Measurements from ENCODE around the gene ICAM2. TPM values are rescaled to one million over a fixed set of nuclear protein-coding genes. Genes with fewer than 3 reads are reported as not detected.

ICAM2 gene
- total and polyA plus RNA-seq, 7 donors = 6.0 to 59.5 (median 28.5) TPM

DNA sequence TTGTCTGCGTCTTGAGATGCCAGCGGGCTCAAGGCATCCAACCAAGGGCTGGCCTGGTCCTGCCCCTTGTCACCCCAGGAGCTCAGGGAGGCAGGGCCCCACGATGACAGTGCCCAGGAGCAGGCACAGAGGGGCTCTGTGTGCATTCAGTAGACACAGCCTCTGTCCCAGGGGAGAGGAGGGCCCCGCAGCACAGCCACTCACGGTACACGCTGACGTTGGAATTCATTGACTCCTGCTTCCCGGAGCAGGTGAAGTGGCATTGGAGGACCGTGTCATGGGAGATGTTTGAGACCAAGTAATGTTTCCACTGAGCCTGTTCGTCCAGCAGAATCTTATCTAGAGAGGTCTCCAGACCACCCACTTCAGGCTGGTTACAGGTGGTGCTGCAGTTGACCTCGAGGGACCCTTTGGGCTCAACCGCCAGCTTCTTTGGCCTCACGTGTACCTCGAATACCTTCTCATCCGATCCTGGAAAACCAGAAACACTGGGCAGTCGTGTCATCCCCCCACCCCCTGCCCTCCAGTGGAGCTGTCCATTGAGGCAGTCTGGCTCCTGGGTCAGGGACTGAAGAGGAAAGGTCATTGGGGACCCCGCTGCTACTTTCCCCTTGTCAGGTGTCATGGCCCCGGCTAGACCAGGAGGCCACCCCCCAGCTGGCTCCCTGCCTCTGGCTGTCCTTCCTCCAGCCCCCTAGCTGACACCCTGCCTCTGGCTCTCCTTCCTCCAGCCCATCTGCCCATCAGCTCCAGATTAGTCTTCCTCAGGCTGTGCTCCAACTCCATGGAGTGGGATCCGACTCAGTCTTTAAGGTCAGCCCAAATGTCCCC is 15.3 kb downstream of the ICAM2 start:
- H3K36me3 ChIP-seq = no peaks in the 10 kb centered on the region
- intact Hi-C loops (cut with DNase I) = no loop called here
- no peak for TF ChIP-seq POLR2A (IDR thresholded peaks at IDR 0.05)
- TF ChIP-seq EP300 (IDR thresholded peaks at IDR 0.05) = no peak
- no peak for TF ChIP-seq POLR2AphosphoS5 (IDR thresholded peaks at IDR 0.05)
- TF ChIP-seq, protein P1, sequence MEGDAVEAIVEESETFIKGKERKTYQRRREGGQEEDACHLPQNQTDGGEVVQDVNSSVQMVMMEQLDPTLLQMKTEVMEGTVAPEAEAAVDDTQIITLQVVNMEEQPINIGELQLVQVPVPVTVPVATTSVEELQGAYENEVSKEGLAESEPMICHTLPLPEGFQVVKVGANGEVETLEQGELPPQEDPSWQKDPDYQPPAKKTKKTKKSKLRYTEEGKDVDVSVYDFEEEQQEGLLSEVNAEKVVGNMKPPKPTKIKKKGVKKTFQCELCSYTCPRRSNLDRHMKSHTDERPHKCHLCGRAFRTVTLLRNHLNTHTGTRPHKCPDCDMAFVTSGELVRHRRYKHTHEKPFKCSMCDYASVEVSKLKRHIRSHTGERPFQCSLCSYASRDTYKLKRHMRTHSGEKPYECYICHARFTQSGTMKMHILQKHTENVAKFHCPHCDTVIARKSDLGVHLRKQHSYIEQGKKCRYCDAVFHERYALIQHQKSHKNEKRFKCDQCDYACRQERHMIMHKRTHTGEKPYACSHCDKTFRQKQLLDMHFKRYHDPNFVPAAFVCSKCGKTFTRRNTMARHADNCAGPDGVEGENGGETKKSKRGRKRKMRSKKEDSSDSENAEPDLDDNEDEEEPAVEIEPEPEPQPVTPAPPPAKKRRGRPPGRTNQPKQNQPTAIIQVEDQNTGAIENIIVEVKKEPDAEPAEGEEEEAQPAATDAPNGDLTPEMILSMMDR (IDR thresholded peaks at IDR 0.05) = no peak
- peaks cover 0 to 5% (median 0%) of the 10 kb centered on the region in 4 donors for H3K4me1 ChIP-seq
- H3K27me3 ChIP-seq = peaks cover 0 to 3% (median 0%) of the 10 kb centered on the region in 3 donors
- H3K9me3 ChIP-seq = no peaks in the 10 kb centered on the region
- H3K4me3 ChIP-seq = no peak overlapping the region
- H3K27ac ChIP-seq = peak overlapping the region in 2 of 4 donors; percentile 10 to 57
- 84 to 85% methylated on average over 19 of the region's 19 CpGs for WGBS, 2 donors
- DNase-seq = peak; percentile 59

DNA sequence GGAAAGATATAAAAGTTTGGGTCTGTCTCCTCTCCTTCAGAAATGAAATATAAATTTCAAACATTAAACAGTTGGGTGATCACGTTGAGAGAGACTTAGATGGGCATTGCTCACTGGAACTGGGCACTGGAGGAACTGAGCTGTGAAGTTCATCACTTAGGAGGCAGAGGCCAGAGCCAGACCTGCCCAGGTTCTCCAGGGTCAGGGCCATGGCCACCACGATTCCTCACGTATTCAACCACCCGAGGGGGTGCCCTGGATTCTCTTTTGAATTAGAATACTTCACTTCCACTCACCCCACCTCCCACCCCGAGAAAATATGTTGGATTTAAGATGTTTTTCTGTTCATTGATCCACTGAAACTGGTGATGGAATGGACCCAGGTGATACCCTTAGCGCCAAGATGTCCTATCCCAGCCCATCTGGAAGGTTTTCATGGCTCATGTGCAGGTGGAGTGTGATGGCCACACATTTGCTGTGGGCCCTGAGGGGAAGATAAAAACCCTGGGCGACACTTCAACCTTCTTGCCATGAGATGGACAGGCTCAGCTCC is 16.1 kb downstream of the ICAM2 start:
- WGBS, 2 donors = 93% methylated on average over 7 of the region's 7 CpGs
- Histone ChIP-seq H3K4me3 (no peak overlapping the region), H3K4me1 (peaks cover 0 to 5% (median 0%) of the 10 kb centered on the region in 4 donors), H3K27ac (no peak overlapping the region), H3K36me3 (no peaks in the 10 kb centered on the region), H3K9me3 (no peaks in the 10 kb centered on the region), H3K27me3 (peaks cover 2 to 12% (median 8%) of the 10 kb centered on the region in 3 donors)
- TF ChIP-seq, protein P1 (IDR thresholded peaks at IDR 0.05) = no peak
- TF ChIP-seq POLR2AphosphoS5 (IDR thresholded peaks at IDR 0.05) = no peak
- no peak for TF ChIP-seq POLR2A (IDR thresholded peaks at IDR 0.05)
- no peak for TF ChIP-seq EP300 (IDR thresholded peaks at IDR 0.05)
- intact Hi-C loops (cut with DNase I) = no loop called here
- peak; percentile 37 for DNase-seq

DNA sequence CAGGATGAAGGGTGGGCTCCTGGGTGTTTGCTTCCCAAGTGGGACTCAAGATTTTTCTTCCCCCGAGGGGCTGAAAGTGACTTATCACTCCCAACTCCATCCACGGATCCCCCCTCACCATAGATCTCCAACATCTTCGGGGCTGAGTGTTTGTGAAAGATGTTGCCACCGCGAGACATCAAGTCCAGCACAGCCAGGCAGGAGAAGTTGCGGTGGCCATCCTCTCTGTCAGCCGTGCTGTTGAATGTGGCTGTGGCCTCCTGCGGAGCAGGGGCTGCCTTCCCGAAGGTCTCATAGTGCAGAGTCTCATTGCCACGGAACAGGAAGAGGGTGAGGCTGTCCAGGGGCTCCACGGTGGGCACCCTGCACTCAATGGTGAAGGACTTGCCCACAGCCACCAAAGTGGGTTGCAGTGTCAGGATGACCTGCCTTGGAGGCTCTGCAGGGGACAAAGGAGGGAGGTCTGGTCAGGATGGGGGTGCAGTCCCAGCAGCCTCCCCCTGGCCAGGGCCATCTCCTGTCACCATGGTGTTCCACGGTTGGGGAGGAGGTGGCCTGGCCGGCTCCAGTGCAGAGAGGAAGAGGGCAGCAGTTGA is 16.8 kb downstream of the ICAM2 start:
- TF ChIP-seq EP300 (IDR thresholded peaks at IDR 0.05) (no peak), POLR2AphosphoS5 (IDR thresholded peaks at IDR 0.05) (no peak), POLR2A (IDR thresholded peaks at IDR 0.05) (no peak)
- TF ChIP-seq, protein P1 (IDR thresholded peaks at IDR 0.05) = no peak
- peaks cover 0 to 8% (median 4%) of the 10 kb centered on the region in 4 donors for H3K4me1 ChIP-seq
- H3K27ac ChIP-seq = no peak overlapping the region
- H3K27me3 ChIP-seq = peaks cover 7 to 18% (median 14%) of the 10 kb centered on the region in 3 donors
- peak; percentile 56 for DNase-seq
- intact Hi-C loops (cut with DNase I) = no loop called here
- no peaks in the 10 kb centered on the region for H3K36me3 ChIP-seq
- H3K9me3 ChIP-seq = no peaks in the 10 kb centered on the region
- H3K4me3 ChIP-seq = no peak overlapping the region
- 91 to 92% methylated on average over 13 of the region's 13 CpGs for WGBS, 2 donors

DNA sequence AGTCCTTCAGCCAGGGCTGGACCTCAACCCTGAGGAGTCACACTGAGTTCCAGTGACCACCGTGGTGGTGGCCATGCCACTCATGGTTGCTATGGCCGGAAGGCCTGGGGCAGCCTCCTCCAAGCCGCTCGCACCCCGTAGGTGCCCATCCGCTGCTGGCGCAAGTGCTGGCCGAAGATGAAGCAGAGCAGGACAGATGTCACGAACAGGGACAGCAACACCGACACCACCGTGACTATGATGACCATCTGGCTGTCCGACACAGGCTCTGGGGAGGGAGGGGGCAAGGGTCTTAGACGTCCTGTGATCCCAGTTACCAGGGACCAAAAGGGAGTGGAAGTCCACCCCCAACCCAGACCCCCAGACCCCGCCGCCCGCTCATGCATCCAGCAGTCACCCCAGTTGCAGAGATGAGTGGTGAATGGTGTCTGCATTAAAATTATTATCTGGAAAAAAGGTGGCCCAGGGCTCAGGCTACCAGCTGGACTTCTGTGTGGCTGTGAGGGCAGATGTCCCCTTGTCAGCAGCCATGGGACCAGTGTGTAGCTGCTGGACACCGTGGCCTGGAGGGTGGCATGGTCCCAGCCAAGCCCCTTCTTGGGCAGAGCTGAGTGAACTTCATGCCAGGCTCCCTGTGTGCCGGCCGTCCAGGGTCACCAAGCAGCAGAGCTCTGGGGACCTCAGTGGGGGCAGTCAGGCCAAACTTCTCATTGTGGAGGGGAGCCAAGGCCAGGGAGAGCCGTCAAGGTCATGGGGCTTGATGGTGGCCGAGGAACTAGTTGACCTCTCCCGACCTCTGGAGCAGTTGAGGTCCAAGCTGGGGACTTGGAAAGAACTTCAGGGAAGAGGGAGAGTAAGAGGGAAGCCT is 17.5 kb downstream of the ICAM2 start:
- 94% methylated on average over 22 of the region's 22 CpGs for WGBS, 2 donors
- no peaks in the 10 kb centered on the region for H3K9me3 ChIP-seq
- peaks cover 0 to 11% (median 11%) of the 10 kb centered on the region in 4 donors for H3K4me1 ChIP-seq
- TF ChIP-seq, protein P1 (IDR thresholded peaks at IDR 0.05) = no peak
- TF ChIP-seq POLR2A (IDR thresholded peaks at IDR 0.05) = no peak
- no peak for TF ChIP-seq EP300 (IDR thresholded peaks at IDR 0.05)
- TF ChIP-seq POLR2AphosphoS5 (IDR thresholded peaks at IDR 0.05) = no peak
- H3K27ac ChIP-seq = peak overlapping the region in 2 of 4 donors; percentile 24 to 69
- peaks cover 14 to 26% (median 22%) of the 10 kb centered on the region in 3 donors for H3K27me3 ChIP-seq
- peak; percentile 64 for DNase-seq
- H3K36me3 ChIP-seq = no peaks in the 10 kb centered on the region
- intact Hi-C loops (cut with DNase I) = no loop called here
- no peak overlapping the region for H3K4me3 ChIP-seq

All from sigmoid colon (tissue), 7 donors.